Upper lobe of right lung (tissue), 1 donor: ENCODE results near the gene WNK2. TPM values are rescaled to one million over a fixed set of nuclear protein-coding genes. Genes with fewer than 3 reads are reported as not detected.

Experiments used
- ATAC-seq: fragments of 200-7000 bp; cut with Tn5 transposase; one replicate; pipeline ENCODE4 v1.9.1; 2020; ENCODE audit warnings: mild to moderate bottlenecking, moderate library complexity
- DNase-seq: peaks from one replicate; pipeline ENCODE4 v3.0.0-alpha.2; 2020
- H3K27ac ChIP-seq: fragments of 200-600 bp; one replicate; pipeline ENCODE4 v1.8.0; 2022
- H3K27me3 ChIP-seq: fragments of 200-600 bp; one replicate; pipeline ENCODE4 v1.8.0; 2022; ENCODE audit warnings: mild to moderate bottlenecking
- H3K36me3 ChIP-seq: fragments of 200-600 bp; one replicate; pipeline ENCODE4 v1.8.0; 2022
- H3K4me1 ChIP-seq: fragments of 200-600 bp; one replicate; pipeline ENCODE4 v1.8.0; 2022
- H3K4me3 ChIP-seq: fragments of 200-600 bp; one replicate; pipeline ENCODE4 v1.8.0; 2022; ENCODE audit warnings: mild to moderate bottlenecking
- H3K9me3 ChIP-seq: fragments of 200-600 bp; one replicate; pipeline ENCODE4 v1.8.0; 2022
- intact Hi-C: fragments of 100-400 bp; cut with DNase I; formaldehyde crosslinking; loops from one replicate; pipeline ENCODE4 v1.11.0; 2022
- total RNA-seq: library from RNA; stranded (reverse); fragmentation: NEBNext Ultra II Directional; extraction: Animal tissue kit (Norgen Biotek cat#: 25700); gene quantifications from one replicate; pipeline ENCODE4 v1.2.1, GENCODE V29; 2021
- TF ChIP-seq, protein P1 (sequence below): fragments of 200-600 bp; IDR thresholded peaks from one replicate; pipeline ENCODE4 v1.8.0; 2022; ENCODE audit warnings: antibody characterized with exemption
- donor health status: DM: no; HTN: yes; CAD: no; lungs with severe emphysema.

Gene WNK2
- total RNA-seq, 1 donor from 2014 or later, result 0.35 TPM

DNA sequence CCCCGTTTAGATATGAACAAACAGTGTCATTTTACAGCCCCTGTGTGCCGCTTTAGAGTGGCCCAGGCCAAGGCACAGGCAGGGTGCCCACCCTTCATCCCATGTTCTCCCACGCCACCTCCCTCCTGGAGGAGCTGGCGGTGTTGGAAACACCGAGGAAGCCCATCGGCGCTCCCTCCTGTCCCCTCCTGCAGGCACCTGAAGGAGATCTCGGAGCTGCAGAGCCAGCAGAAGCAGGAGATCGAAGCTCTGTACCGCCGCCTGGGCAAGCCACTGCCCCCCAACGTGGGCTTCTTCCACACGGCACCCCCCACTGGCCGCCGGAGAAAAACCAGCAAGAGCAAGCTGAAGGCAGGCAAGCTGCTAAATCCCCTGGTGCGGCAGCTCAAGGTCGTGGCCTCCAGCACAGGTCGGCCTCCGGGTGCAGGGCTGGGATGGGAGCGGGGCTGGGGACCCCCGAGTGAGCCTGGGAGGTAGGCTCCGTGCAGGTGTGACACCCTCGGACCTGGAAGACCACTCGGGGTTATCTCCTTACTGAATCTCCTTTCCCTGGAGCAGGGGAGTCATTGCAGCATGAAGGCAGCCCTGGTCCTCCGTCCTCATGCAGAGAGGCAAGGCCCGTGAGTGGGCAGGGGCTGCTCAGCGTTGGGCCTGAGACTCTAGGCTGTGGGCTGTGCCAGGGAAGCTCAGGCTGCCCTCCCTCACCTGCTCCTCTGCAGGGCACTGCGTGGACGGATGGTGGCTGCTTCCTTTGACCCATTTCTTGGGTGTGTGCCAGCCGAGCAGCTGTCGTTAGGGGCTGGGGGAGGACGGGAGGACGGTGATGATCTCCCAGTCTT, 113.9 kb downstream of the WNK2 start:
- no peak overlapping the region for H3K27ac ChIP-seq
- peak; percentile 53 for DNase-seq
- no peaks in the 10 kb centered on the region for H3K36me3 ChIP-seq
- no peak for ATAC-seq
- intact Hi-C loops, result no loop called here
- TF ChIP-seq, protein P1, sequence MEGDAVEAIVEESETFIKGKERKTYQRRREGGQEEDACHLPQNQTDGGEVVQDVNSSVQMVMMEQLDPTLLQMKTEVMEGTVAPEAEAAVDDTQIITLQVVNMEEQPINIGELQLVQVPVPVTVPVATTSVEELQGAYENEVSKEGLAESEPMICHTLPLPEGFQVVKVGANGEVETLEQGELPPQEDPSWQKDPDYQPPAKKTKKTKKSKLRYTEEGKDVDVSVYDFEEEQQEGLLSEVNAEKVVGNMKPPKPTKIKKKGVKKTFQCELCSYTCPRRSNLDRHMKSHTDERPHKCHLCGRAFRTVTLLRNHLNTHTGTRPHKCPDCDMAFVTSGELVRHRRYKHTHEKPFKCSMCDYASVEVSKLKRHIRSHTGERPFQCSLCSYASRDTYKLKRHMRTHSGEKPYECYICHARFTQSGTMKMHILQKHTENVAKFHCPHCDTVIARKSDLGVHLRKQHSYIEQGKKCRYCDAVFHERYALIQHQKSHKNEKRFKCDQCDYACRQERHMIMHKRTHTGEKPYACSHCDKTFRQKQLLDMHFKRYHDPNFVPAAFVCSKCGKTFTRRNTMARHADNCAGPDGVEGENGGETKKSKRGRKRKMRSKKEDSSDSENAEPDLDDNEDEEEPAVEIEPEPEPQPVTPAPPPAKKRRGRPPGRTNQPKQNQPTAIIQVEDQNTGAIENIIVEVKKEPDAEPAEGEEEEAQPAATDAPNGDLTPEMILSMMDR, result no peak
- H3K27me3 ChIP-seq, result peaks cover 6% of the 10 kb centered on the region
- no peaks in the 10 kb centered on the region for H3K9me3 ChIP-seq
- H3K4me1 ChIP-seq, result no peaks in the 10 kb centered on the region
- no peak overlapping the region for H3K4me3 ChIP-seq

DNA sequence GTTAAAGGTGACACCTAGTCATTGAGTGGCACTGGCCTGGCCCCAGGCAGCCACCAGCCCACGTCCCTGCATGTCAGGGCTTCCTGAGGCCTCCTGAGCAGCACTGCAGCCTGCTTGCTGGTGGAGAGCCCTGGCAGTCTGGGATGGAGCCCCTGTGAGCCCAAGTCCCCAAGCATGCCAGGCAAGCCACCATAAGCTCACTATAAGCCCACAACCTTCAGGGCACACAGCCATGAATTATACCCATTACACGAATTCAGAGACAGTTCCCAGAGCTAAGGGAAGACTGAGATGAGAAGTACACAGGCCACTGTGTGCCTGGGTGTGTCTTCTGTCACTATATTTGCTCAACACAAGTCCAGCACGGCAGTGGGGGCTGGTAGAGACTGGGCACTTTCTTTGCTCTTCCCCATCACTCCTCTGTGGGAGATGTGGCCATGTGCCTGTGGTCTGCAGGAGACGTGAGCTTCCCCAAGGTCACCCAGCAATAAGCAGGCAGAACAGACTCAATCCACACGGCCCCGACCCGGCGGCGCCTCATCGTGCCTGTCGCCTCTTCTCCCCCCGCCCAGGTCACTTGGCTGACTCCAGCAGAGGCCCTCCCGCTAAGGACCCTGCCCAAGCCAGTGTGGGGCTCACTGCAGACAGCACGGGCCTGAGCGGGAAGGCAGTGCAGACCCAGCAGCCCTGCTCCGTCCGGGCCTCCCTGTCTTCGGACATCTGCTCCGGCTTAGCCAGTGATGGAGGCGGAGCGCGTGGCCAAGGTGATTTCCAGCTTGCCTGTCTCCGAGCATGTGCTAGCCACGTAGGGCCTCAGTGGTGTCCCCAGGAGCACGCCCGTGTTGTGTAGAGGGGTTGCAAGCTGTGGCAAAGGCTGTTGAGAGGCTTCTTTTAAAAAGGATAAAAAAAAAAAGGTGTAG, 114.8 kb downstream of the WNK2 start:
- no peaks in the 10 kb centered on the region for H3K9me3 ChIP-seq
- no peak overlapping the region for H3K4me3 ChIP-seq
- no peaks in the 10 kb centered on the region for H3K36me3 ChIP-seq
- no peak for ATAC-seq
- TF ChIP-seq, protein P1, result no peak
- H3K4me1 ChIP-seq, result no peaks in the 10 kb centered on the region
- peak; percentile 54 for DNase-seq
- H3K27ac ChIP-seq, result no peak overlapping the region
- peaks cover 6% of the 10 kb centered on the region for H3K27me3 ChIP-seq
- intact Hi-C loops, result no loop called here

DNA sequence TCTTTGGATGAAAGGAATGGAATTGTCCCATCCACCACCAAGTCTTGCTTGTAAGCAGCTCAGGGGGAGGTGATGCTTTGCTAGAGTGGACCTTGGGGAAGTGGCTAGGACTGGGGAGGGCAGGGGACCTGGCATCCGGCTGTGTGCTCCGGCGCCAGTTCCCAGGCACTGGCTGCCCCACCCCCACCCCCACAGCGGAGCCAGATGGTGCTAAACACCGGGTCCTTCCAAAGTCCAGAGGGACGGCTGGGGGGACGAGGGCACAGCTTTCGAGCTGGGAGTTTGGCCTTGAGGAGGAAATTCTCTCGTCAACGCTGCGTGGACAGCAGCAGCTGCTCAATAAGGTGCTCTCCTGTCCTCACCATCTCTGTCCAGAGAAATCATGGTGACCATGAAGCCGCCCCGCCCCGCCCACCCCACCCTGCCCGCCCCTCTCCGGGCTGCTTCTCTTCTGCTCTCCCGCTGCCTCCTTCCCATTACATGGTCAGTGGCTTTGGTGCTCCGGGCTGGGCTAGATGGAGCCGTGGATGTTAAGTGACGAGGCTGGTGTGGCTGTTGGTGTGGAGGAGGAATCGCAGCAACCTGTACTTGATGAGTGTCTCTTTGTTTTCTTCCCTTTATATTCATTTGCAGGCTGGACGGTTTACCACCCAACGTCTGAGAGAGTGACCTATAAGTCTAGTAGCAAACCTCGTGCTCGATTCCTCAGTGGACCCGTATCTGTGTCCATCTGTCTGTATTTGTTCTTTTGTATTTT, 115.7 kb downstream of the WNK2 start:
- H3K4me3 ChIP-seq, result no peak overlapping the region
- TF ChIP-seq, protein P1, result no peak
- intact Hi-C loops, result loop anchor here (10.0 kb wide), 1 partner anchor 145 kb away; no protein-coding TSS in a partner anchor

DNA sequence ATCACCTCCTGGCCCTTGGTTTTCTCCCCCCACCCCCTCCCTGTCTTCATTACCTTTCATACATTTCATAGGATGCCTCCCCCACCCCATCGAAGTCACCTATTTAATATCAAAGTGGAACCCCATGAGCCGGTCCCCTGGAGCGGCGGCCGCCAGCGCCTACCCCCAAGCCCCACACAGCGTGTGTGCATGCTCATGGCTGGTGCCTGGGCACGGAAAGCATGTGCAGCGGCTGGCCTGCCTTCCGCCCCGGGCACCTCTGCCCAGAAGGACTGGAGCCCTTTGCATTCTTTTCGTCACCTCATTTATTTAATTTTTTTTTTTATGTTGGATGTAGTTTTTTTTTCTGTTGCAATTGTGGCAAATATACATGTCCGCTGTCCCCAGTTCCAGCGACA, 116.2 kb downstream of the WNK2 start:
- TF ChIP-seq, protein P1, result no peak
- H3K4me1 ChIP-seq, result no peaks in the 10 kb centered on the region
- intact Hi-C loops, result loop anchor here (10.0 kb wide), 1 partner anchor 145 kb away; no protein-coding TSS in a partner anchor

More for the DNA sequence above, 115.7 kb downstream of the WNK2 start:
- no peaks in the 10 kb centered on the region for H3K36me3 ChIP-seq
- H3K9me3 ChIP-seq, result no peaks in the 10 kb centered on the region
- H3K4me1 ChIP-seq, result no peaks in the 10 kb centered on the region
- H3K27me3 ChIP-seq, result peaks cover 1% of the 10 kb centered on the region
- ATAC-seq, result no peak
- no peak overlapping the region for H3K27ac ChIP-seq
- DNase-seq, result no peak

DNA sequence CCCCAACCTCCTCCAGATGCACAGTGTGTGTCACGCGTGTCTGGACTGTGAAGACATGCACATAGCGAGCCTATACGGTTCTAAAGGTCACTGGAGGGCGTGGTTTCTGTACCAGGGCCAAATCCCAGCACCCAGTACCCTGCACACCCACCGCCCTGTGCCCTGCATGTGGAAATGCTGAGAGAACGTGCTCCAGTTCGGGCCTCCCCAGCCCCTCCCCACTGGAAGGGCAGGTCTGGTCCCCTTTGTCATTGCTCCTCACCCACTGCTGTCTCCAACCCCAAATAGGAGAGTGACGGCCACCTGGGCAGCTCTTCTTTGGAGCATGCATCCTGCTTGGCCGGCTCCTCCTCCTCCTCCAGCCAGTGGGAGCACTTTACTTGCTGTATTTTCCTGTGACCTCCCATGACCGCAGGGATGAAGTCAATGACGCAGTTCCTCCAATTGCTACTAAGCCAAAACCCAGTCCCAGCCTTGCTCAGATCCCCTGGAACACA, 116.7 kb downstream of the WNK2 start:
- Histone ChIP-seq H3K4me3 (no peak overlapping the region), H3K36me3 (no peaks in the 10 kb centered on the region), H3K4me1 (no peaks in the 10 kb centered on the region), H3K9me3 (no peaks in the 10 kb centered on the region), H3K27ac (no peak overlapping the region), H3K27me3 (no peaks in the 10 kb centered on the region)
- intact Hi-C loops, result loop anchor here (10.0 kb wide), 1 partner anchor 146 kb away; no protein-coding TSS in a partner anchor
- peak; percentile 46 for DNase-seq
- TF ChIP-seq, protein P1, result no peak
- ATAC-seq, result no peak

More for the DNA sequence above, 116.2 kb downstream of the WNK2 start:
- no peaks in the 10 kb centered on the region for H3K36me3 ChIP-seq
- DNase-seq, result no peak
- no peak for ATAC-seq
- no peak overlapping the region for H3K4me3 ChIP-seq
- H3K27ac ChIP-seq, result no peak overlapping the region
- H3K9me3 ChIP-seq, result no peaks in the 10 kb centered on the region
- no peaks in the 10 kb centered on the region for H3K27me3 ChIP-seq
